ENCODE data around the gene PJVK. TPM values are rescaled to one million over a fixed set of nuclear protein-coding genes. Genes with fewer than 3 reads are reported as not detected.

PJVK gene
- total and polyA plus RNA-seq, 9 of the 15 experiments (the other 6 are each of a cell fraction or from before 2014, with no cell fraction given): 0.11 to 1.5 (median 0.73) TPM

- TF ChIP-seq NR2F6 (CRISPR knock-in tag; IDR thresholded peaks at IDR 0.05) (no peak), MIER1 (IDR thresholded peaks at IDR 0.05; ENCODE audit: low read depth) (no peak), ATF7 (IDR thresholded peaks at IDR 0.05) (peak; percentile 90), JUN (IDR thresholded peaks at IDR 0.05; ENCODE audit: borderline replicate concordance, low read depth, low read length) (no peak), JUN (CRISPR knock-in tag; IDR thresholded peaks at IDR 0.05; ENCODE audit: borderline replicate concordance) (0 out of 2 replicates have a peak, but pooled peaks have one; percentile 78), RBM25 (IDR thresholded peaks at IDR 0.05; ENCODE audit: low read depth, low read length, severe bottlenecking) (peak; percentile 10), LARP7 (IDR thresholded peaks at IDR 0.05) (no peak), CREM (IDR thresholded peaks at IDR 0.05; ENCODE audit: low read depth) (peak; percentile 89), ELF2 (CRISPR knock-in tag; IDR thresholded peaks at IDR 0.05) (no peak), KDM4B (IDR thresholded peaks at IDR 0.05; ENCODE audit: borderline replicate concordance in 2 of 2, low read depth in 1 of 2) (0 out of 4 replicates have a peak, but pooled peaks of 1 of the 2 experiments have one; percentile 28), SOX6 (IDR thresholded peaks at IDR 0.05) (peak; percentile 42; the same call in 1 of the 2 replicates), ILF3 (IDR thresholded peaks at IDR 0.05; ENCODE audit: borderline replicate concordance) (peak; percentile 43; the same call in 1 of the 2 replicates), FOXP4 (CRISPR knock-in tag; IDR thresholded peaks at IDR 0.05; ENCODE audit: borderline replicate concordance) (no peak), ZNF507 (tag; conservative IDR thresholded peaks at IDR 0.05) (no peak), SNAPC5 (CRISPR knock-in tag; IDR thresholded peaks at IDR 0.05) (no peak), CREB1 (IDR thresholded peaks at IDR 0.05) (0 out of 2 replicates have a peak, but pooled peaks have one; percentile 49), CREB1 (CRISPR knock-in tag; IDR thresholded peaks at IDR 0.05) (peak; percentile 74), HOXB6 (CRISPR knock-in tag; IDR thresholded peaks at IDR 0.05; ENCODE audit: borderline replicate concordance) (no peak), ZNF143 (CRISPR knock-in tag; IDR thresholded peaks at IDR 0.05) (peak; percentile 79), NKRF (IDR thresholded peaks at IDR 0.05; ENCODE audit: borderline replicate concordance) (no peak), POLR2A (conservative IDR thresholded peaks at IDR 0.05) (peak; percentile 99), ZSCAN29 (IDR thresholded peaks at IDR 0.05) (no peak), L3MBTL2 (IDR thresholded peaks at IDR 0.05) (peak; percentile 65), TEAD4 (IDR thresholded peaks at IDR 0.05; ENCODE audit: low read length) (no peak), TEAD4 (CRISPR knock-in tag; IDR thresholded peaks at IDR 0.05; ENCODE audit: borderline replicate concordance) (no peak), MTF1 (CRISPR knock-in tag; IDR thresholded peaks at IDR 0.05; ENCODE audit: borderline replicate concordance) (no peak), ASH1L (IDR thresholded peaks at IDR 0.05; ENCODE audit: borderline replicate concordance, low read depth, partially characterized antibody) (no peak), NFIX (CRISPR knock-in tag; IDR thresholded peaks at IDR 0.05; ENCODE audit: low read depth) (no peak)
Observed at GRCh38 chr2:178450774-178451525, at the start of gene PJVK, which contains the start of gene PRKRA (continued).

All from K562 (cell line).